SK-N-SH (cell line): ENCODE measurements around the gene ZNF384. TPM values are rescaled to one million over a fixed set of nuclear protein-coding genes. Genes with fewer than 3 reads are reported as not detected.
A peak's percentile ranks its signal among the peaks of the same experiment; 100 is the strongest.

Source experiments
- CTCF ChIA-PET: fragments of 300-600, 350-600 bp; formaldehyde crosslinking; extraction: SDS; loops from one replicate; lab custom pipeline; 2021; lab: Yijun Ruan, JAX
- POLR2A ChIA-PET: fragments of 350-600 bp; sonication (Branson Sonifier 250); formaldehyde crosslinking; extraction: SDS; loops from one replicate; lab custom pipeline; 2020; ENCODE audit warnings: antibody characterized with exemption, inconsistent platforms; lab: Yijun Ruan, JAX
- DNase-seq: peaks from one replicate; pipeline ENCODE4 v3.0.0; 2012
- H2AFZ ChIP-seq: fragments of 200-600 bp; sonication (generic); 2 replicates; pipeline ENCODE4 v1.8.1; 2016; ENCODE audit warnings: antibody characterized with exemption, mild to moderate bottlenecking, low read depth
- H3F3A ChIP-seq: fragments of 200-600 bp; sonication (generic); replicated peaks from 2 replicates; pipeline ENCODE3; 2016; ENCODE audit warnings: antibody characterized with exemption, mild to moderate bottlenecking; ENCODE audit not compliant: insufficient read depth
- H3K27ac ChIP-seq, 2 experiments: fragments of 200-500 bp in 1 of 2; fragments of 200-600 bp in 1 of 2; sonication (Bioruptor generic) in 1 of 2; sonication (generic), shearing (Covaris generic) in 1 of 2; 2 replicates each; pipeline versions ENCODE4 v1.5.1 to v1.6.1; 2014 to 2016; ENCODE audit warnings: low read depth in 2 of 2, inconsistent platforms in 1 of 2, low read length in 1 of 2, mild to moderate bottlenecking in 1 of 2, mixed read lengths in 1 of 2
- H3K27me3 ChIP-seq: fragments of 200-600 bp; sonication (generic), shearing (Covaris generic); 2 replicates; pipeline ENCODE4 v1.6.1; 2016; ENCODE audit warnings: mixed run types; ENCODE audit not compliant: insufficient read depth
- H3K36me3 ChIP-seq, 2 experiments: fragments of 200-500 bp in 1 of 2; fragments of 200-600 bp in 1 of 2; sonication (Bioruptor generic) in 1 of 2; sonication (generic) in 1 of 2; replicated peaks in 1 of 2; 2 replicates each; pipeline versions ENCODE3 to v1.5.1; 2014 to 2016; ENCODE audit warnings: low read length in 1 of 2, mild to moderate bottlenecking in 1 of 2; ENCODE audit not compliant: insufficient read depth in 2 of 2, control insufficient read depth in 1 of 2
- H3K4me1 ChIP-seq, 2 experiments: fragments of 200-500 bp in 1 of 2; fragments of 200-600 bp in 1 of 2; sonication (Bioruptor generic) in 1 of 2; sonication (generic), shearing (Covaris generic) in 1 of 2; 2 replicates each; pipeline versions ENCODE4 v1.5.1 to v1.6.1; 2014 to 2016; ENCODE audit warnings: low read depth in 1 of 2, low read length in 1 of 2, mixed run types in 1 of 2; ENCODE audit not compliant: insufficient read depth in 2 of 2, control insufficient read depth in 1 of 2
- H3K4me2 ChIP-seq: fragments of 200-600 bp; sonication (generic), shearing (Covaris generic); 2 replicates; pipeline ENCODE4 v1.6.1; 2017; ENCODE audit warnings: mixed run types
- H3K4me3 ChIP-seq, 2 experiments: fragments of 200-500 bp in 1 of 2; fragments of 200-600 bp in 1 of 2; sonication (Bioruptor generic) in 1 of 2; sonication (generic), shearing (Covaris generic) in 1 of 2; 2 replicates each; pipeline versions ENCODE4 v1.5.1 to v1.8.1; 2014 to 2016; ENCODE audit warnings: low read depth in 2 of 2, inconsistent platforms in 1 of 2, low read length in 1 of 2, mild to moderate bottlenecking in 1 of 2, mixed read lengths in 1 of 2, moderate library complexity in 1 of 2
- H3K79me2 ChIP-seq: fragments of 200-600 bp; sonication (generic); 2 replicates; pipeline ENCODE4 v1.8.1; 2017; ENCODE audit warnings: mild to moderate bottlenecking; ENCODE audit not compliant: insufficient read depth
- H3K9ac ChIP-seq: fragments of 200-600 bp; sonication (generic); 2 replicates; pipeline ENCODE4 v1.6.1; 2017; ENCODE audit warnings: mixed run types
- H3K9me2 ChIP-seq: fragments of 200-600 bp; sonication (generic); 2 replicates; pipeline ENCODE4 v1.6.1; 2017; ENCODE audit warnings: mixed run types
- H3K9me3 ChIP-seq: fragments of 200-600 bp; sonication (generic); 2 replicates; pipeline ENCODE4 v1.6.1; 2017; ENCODE audit warnings: mixed run types, mild to moderate bottlenecking, moderate library complexity
- H4K20me1 ChIP-seq: fragments of 200-600 bp; sonication (generic); 2 replicates; pipeline ENCODE4 v1.6.1; 2017; ENCODE audit warnings: mild to moderate bottlenecking, mixed run types; ENCODE audit not compliant: insufficient read depth
- CTCF ChIP-seq: fragments of 200-600 bp; sonication (generic); IDR thresholded peaks from 2 replicates; pipeline ENCODE4 v1.6.1; 2017; ENCODE audit warnings: antibody characterized with exemption, mild to moderate bottlenecking, moderate library complexity
- EZH2phosphoT487 ChIP-seq: fragments of 200-600 bp; sonication (generic); IDR thresholded peaks from 2 replicates; pipeline ENCODE4 v1.6.1; 2017; ENCODE audit warnings: low read depth, mixed run types, mild to moderate bottlenecking, antibody characterized with exemption, moderate library complexity, borderline replicate concordance
- JUND ChIP-seq: IDR thresholded peaks from 2 replicates; pipeline ENCODE4 v1.4.0; 2012
- MEF2A ChIP-seq: IDR thresholded peaks from 2 replicates; pipeline ENCODE4 v1.4.0; 2012; ENCODE audit warnings: low read depth, borderline replicate concordance
- NFIC ChIP-seq: IDR thresholded peaks from 2 replicates; pipeline ENCODE4 v1.4.0; 2012; ENCODE audit warnings: borderline replicate concordance
- RAD21 ChIP-seq: IDR thresholded peaks from 2 replicates; pipeline ENCODE4 v1.6.1; 2012; ENCODE audit warnings: mild to moderate bottlenecking, low read length
- RCOR1 ChIP-seq: fragments of 150-350 bp; IDR thresholded peaks from 2 replicates; pipeline ENCODE4 v1.6.1; 2017; ENCODE audit warnings: antibody characterized with exemption, low read length
- REST ChIP-seq: IDR thresholded peaks from 2 replicates; pipeline ENCODE4 v1.6.1; 2012; ENCODE audit warnings: mild to moderate bottlenecking, low read depth, low read length, moderate library complexity
- SIN3A ChIP-seq: IDR thresholded peaks from 2 replicates; pipeline ENCODE4 v1.6.1; 2012; ENCODE audit warnings: low read depth, mild to moderate bottlenecking, low read length, moderate library complexity, borderline replicate concordance
- SMC3 ChIP-seq: IDR thresholded peaks from 2 replicates; pipeline ENCODE4 v1.6.1; 2012; ENCODE audit warnings: low read depth, low read length, improper control_type of control experiment
- YY1 ChIP-seq: IDR thresholded peaks from 2 replicates; pipeline ENCODE4 v1.4.0; 2012; ENCODE audit warnings: low read depth, mild to moderate bottlenecking
- WGBS: methylation state at CpG from one replicate; pipeline ENCODE4 v1.1.6; 2017; ENCODE audit warnings: low lambda C conversion rate; 5-methylcytosine and 5-hydroxymethylcytosine counted together
- polyA plus RNA-seq, 3 experiments: library from polyadenylated mRNA; depleted of rRNA; stranded (reverse); fragments of >200 nt; gene quantifications; 2 replicates each; pipeline ENCODE4 v1.2.3, GENCODE V29; 2012

The ZNF384 gene
- polyA plus RNA-seq, 1 of the 3 experiments (the other 2 are of a cell fraction): 64.9 TPM

DNA sequence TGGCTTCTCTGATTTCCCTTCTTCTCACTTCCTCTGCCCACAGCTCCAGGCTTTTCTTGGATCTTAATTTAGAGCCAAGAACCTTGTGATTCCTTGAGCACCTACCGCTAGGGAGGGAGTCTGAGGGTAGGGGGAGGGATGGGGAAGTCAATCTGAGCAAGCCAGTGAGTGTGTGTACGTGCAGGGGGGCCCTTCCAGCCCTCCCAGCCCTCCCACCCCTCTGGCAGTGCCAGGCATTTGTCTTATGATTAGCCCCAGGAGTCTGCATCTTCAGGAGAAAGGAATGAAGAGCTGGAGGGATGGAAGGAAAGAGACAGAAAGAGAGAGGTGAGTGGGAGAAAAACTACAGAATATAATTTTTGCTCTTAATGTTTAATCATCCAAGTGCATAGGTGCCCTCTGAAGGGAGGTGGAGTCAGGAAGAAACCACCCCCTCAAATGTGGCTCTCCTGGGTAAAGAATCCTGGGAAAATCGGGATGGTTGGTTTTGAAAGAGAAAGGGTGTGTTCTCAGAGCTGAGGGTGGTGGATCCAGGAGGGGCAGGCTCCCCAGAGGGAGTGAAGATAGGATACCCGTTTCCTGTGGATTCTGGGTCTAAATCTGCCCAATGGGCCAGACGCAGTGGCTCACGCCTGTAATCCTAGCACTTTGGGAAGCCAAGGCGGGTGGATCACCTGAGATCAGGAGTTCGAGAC lies 9.3 kb upstream of the ZNF384 start (continued):
- TF ChIP-seq REST (no peak), JUND (no peak), EZH2phosphoT487 (no peak)
- TF ChIP-seq, all 33 proteins: peak for 0

DNA sequence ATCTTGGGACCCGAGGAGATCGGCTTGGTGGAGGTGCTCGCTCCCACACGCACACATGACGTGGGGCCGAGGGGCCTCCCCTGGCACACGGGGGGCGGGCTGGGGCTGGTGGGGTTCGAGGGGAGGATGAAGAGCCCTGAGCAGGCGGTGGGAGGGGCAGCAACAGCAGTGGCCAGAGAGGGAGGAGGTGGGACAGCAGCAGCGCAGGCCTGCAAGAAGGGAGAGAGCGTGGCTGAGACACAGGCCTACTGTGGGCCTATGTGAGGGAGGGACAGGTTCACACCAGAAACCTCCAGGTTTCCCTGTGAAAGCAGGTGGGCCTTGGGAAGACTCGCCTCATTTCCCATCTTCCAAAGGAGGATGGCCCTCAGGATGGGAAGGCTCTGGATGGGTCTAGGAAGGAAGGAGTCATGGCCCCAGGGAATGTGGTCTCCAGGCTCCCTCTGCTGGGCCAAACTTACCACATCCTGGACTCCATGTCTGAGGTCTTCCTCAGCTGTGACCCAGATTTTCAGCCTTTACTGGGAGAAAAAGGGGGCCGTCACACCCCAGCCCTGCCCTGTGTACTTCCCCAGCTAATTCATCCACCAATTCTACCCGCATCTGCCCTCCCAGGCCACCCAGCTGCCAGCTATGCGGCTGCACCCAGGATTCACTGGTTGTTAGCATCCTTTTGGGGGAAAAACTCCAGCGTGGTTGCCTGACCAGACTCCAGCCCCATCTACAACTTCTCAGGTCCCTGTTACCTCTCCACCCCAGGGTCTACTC lies 8.6 kb upstream of the ZNF384 start:
- H3K9me2 ChIP-seq: no peaks in the 10 kb centered on the region
- no peak overlapping the region; a peak in 1 of 4 replicates for H3K4me3 ChIP-seq
- peak; percentile 75 for DNase-seq
- peaks cover 12% of the 10 kb centered on the region for H3F3A ChIP-seq
- no peak overlapping the region for H2AFZ ChIP-seq
- H3K36me3 ChIP-seq: peaks cover 0 to 15% of the 10 kb centered on the region in 2 experiments
- H3K79me2 ChIP-seq: peaks cover 11% of the 10 kb centered on the region
- no peak overlapping the region for H3K9ac ChIP-seq
- H4K20me1 ChIP-seq: no peaks in the 10 kb centered on the region
- ChIA-PET CTCF (interaction anchor here (0.6 to 2.7 kb wide), 10 partner anchors 9 to 320 kb away, joined by 3 to 13 read pairs (median 3); partner anchors contain the start of genes MLF2 and ZNF384), POLR2A (interaction anchor here (2.9 to 3.1 kb wide), 2 partner anchors 8 to 26 kb away, joined by 22 to 38 read pairs; partner anchors contain the start of genes COPS7A and ZNF384)
- peak overlapping the region in 1 of 2 experiments; percentile 12; a peak in 2 of 4 replicates for H3K27ac ChIP-seq
- no peaks in the 10 kb centered on the region for H3K27me3 ChIP-seq
- H3K4me2 ChIP-seq: peak overlapping the region; percentile 98; the same call in 1 of the 2 replicates
- WGBS: 82% methylated on average over 9 of the region's 17 CpGs
- no peaks in the 10 kb centered on the region for H3K9me3 ChIP-seq
- peaks cover 6 to 13% of the 10 kb centered on the region in 2 experiments; a peak in 2 of 4 replicates for H3K4me1 ChIP-seq
- TF ChIP-seq RAD21: peak; percentile 59
- no peak for TF ChIP-seq RCOR1
- no peak for TF ChIP-seq MEF2A
- no peak for TF ChIP-seq NFIC
- TF ChIP-seq SIN3A: 0 out of 2 replicates have a peak, but pooled peaks have one; percentile 20
- TF ChIP-seq SMC3: peak; percentile 43
- TF ChIP-seq YY1: peak; percentile 33; the same call in 1 of the 2 replicates
- TF ChIP-seq CTCF: peak; percentile 68
